Erythroblast (primary cell): ENCODE data around the gene MAST4.

Source experiments
- GATA1 ChIP-seq: IDR thresholded peaks from 2 replicates; pipeline ENCODE4 v1.6.1; 2011; ENCODE audit warnings: low read depth, mild to moderate bottlenecking, control low read depth, low read length, moderate library complexity
- POLR2A ChIP-seq: IDR thresholded peaks from 2 replicates; pipeline ENCODE4 v1.6.1; 2011; ENCODE audit warnings: mild to moderate bottlenecking, low read length

DNA sequence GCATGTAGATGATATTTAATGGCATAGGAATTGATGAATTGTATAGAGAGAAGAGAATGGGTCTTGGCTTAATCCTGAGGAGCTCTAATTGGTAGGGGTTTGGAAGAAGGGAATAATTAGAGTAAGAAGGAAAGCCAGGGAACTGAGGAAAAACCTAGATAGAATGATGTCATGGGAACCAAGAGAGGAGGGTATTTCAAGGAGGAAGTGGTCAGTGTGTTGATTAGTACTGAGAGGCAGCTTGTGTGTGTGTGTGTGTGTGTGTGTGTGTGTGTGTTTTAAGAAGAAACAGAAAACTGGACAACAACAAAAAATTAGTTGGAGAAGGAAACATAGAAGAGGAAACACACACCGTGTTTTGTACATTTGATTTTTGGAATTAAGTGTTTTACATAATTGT lies 42.8 kb downstream of the MAST4 start:
- no peak for TF ChIP-seq POLR2A
- no peak for TF ChIP-seq GATA1
